ENCODE data around the gene GHDC. TPM values are rescaled to one million over a fixed set of nuclear protein-coding genes. Genes with fewer than 3 reads are reported as not detected.

GHDC gene
- total and polyA plus RNA-seq, 2 of the 13 experiments (the other 11 are each of a cell fraction or from before 2014, with no cell fraction given) = 15.4 to 22.5 TPM

DNA sequence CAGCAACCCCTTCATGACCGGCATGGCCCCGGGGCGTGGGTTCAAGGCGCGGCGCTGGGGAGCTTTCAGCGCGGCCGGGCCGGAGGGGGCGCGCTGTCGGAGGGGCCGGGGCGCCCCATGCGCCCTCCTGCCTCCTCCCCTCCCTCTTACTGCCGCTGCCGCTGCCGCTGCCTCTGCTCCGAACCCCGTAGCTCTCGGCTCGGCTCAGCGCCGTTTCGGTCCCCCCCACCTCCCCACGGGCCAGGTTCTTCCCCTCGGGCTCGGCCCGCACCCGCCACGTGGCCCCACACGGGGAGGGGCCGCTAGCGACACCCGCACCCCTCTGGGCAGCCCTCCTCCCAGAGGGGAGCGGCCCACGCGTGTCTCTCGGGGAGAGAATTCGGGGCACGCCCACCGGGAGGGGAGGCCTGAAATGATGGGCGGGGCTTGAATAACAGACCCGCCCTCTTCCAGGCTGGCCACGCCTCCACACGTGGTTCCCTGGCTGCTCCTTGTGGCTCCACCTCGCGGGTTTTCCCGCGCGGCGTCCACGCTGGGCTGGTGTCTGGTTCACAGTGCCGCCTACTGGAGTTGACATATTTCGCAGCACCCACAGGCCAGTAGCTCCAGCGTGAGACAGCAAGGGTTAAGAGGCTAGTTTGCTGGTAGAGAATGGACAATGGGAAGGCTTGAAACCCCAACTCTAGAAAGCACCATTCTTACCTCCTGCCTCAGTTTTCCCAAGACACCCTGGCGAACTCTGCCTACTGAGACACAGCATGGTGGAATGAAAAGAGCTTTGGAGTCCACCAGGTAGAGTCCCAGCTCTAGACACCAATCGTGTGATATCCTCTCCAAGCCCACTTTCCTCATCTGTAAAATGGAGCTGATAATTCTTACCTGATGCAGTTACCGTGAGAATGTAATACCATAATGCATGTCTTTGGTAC is 13.1 kb downstream of the GHDC start, which contains the start of gene KCNH4 (continued):
- TF ChIP-seq, protein P1, sequence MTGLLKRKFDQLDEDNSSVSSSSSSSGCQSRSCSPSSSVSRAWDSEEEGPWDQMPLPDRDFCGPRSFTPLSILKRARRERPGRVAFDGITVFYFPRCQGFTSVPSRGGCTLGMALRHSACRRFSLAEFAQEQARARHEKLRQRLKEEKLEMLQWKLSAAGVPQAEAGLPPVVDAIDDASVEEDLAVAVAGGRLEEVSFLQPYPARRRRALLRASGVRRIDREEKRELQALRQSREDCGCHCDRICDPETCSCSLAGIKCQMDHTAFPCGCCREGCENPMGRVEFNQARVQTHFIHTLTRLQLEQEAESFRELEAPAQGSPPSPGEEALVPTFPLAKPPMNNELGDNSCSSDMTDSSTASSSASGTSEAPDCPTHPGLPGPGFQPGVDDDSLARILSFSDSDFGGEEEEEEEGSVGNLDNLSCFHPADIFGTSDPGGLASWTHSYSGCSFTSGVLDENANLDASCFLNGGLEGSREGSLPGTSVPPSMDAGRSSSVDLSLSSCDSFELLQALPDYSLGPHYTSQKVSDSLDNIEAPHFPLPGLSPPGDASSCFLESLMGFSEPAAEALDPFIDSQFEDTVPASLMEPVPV (CRISPR knock-in tag; IDR thresholded peaks at IDR 0.05) = no peak
- TF ChIP-seq TBL1XR1 (IDR thresholded peaks at IDR 0.05; ENCODE audit: borderline replicate concordance, low read length, partially characterized antibody) (no peak), NRL (CRISPR knock-in tag; IDR thresholded peaks at IDR 0.05; ENCODE audit: borderline replicate concordance) (peak; percentile 60; the same call in 1 of the 2 replicates), ZNF350 (CRISPR knock-in tag; IDR thresholded peaks at IDR 0.05; ENCODE audit: borderline replicate concordance, low read depth) (no peak), PCBP2 (optimal IDR thresholded peaks at IDR 0.05; ENCODE audit: low read depth, low read length, poor library complexity, severe bottlenecking) (no peak), ZNF598 (CRISPR knock-in tag; IDR thresholded peaks at IDR 0.05; ENCODE audit: borderline replicate concordance) (no peak), ZNF207 (IDR thresholded peaks at IDR 0.05; ENCODE audit: borderline replicate concordance) (no peak), PHF8 (CRISPR knock-in tag; IDR thresholded peaks at IDR 0.05) (no peak), ZNF484 (CRISPR knock-in tag; IDR thresholded peaks at IDR 0.05; ENCODE audit: borderline replicate concordance, low read depth) (no peak), PHF5A (CRISPR knock-in tag; IDR thresholded peaks at IDR 0.05; ENCODE audit: low read depth, unreplicated experiment) (no peak), SKI (IDR thresholded peaks at IDR 0.05; ENCODE audit: partially characterized antibody) (no peak)
- TF ChIP-seq, protein P2, sequence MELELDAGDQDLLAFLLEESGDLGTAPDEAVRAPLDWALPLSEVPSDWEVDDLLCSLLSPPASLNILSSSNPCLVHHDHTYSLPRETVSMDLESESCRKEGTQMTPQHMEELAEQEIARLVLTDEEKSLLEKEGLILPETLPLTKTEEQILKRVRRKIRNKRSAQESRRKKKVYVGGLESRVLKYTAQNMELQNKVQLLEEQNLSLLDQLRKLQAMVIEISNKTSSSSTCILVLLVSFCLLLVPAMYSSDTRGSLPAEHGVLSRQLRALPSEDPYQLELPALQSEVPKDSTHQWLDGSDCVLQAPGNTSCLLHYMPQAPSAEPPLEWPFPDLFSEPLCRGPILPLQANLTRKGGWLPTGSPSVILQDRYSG (CRISPR knock-in tag; IDR thresholded peaks at IDR 0.05) = no peak
- TF ChIP-seq, protein P3, sequence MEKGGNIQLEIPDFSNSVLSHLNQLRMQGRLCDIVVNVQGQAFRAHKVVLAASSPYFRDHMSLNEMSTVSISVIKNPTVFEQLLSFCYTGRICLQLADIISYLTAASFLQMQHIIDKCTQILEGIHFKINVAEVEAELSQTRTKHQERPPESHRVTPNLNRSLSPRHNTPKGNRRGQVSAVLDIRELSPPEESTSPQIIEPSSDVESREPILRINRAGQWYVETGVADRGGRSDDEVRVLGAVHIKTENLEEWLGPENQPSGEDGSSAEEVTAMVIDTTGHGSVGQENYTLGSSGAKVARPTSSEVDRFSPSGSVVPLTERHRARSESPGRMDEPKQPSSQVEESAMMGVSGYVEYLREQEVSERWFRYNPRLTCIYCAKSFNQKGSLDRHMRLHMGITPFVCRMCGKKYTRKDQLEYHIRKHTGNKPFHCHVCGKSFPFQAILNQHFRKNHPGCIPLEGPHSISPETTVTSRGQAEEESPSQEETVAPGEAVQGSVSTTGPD (CRISPR knock-in tag; IDR thresholded peaks at IDR 0.05) = no peak
